H1 (cell line): ENCODE results near the gene PHF23. TPM values are rescaled to one million over a fixed set of nuclear protein-coding genes. Genes with fewer than 3 reads are reported as not detected.

Source experiments
- CHD7 ChIP-seq: fragments of 300-600 bp; sonication (generic); IDR thresholded peaks from 2 replicates; pipeline ENCODE4 v1.7.1; 2012; ENCODE audit warnings: low read length, moderate library complexity, mild to moderate bottlenecking, inconsistent platforms; ENCODE audit not compliant: insufficient replicate concordance
- CREB1 ChIP-seq: IDR thresholded peaks from 2 replicates; pipeline ENCODE4 v1.6.1; 2012; ENCODE audit warnings: inconsistent platforms
- KDM4A ChIP-seq: IDR thresholded peaks from one replicate; pipeline ENCODE4 v1.7.1; 2012; ENCODE audit warnings: low read depth, mild to moderate bottlenecking, moderate library complexity, low read length, inconsistent platforms; ENCODE audit not compliant: severe bottlenecking
- NRF1 ChIP-seq: IDR thresholded peaks from 2 replicates; pipeline ENCODE4 v1.6.1; 2011; ENCODE audit warnings: mild to moderate bottlenecking, low read depth, low read length, improper control_type of control experiment
- TCF12 ChIP-seq: IDR thresholded peaks from 2 replicates; pipeline ENCODE4 v1.6.1; 2011; ENCODE audit warnings: low read depth, mild to moderate bottlenecking, low read length
- polyA plus RNA-seq, 7 experiments: library from polyadenylated mRNA; depleted of rRNA in 3 of 7; stranded (reverse) in 5 of 7; unstranded in 2 of 7; fragments of >200 nt in 5 of 7; fragments of 200-250 nt in 2 of 7; gene quantifications; 1 replicate in 5 of 7; 2 replicates in 1 of 7; 4 replicates in 1 of 7; pipeline versions ENCODE4 v1.2.1 to v1.2.3, GENCODE V29; 2011 to 2013; ENCODE audit warnings: missing spikeins in 2 of 7, mixed read lengths in 2 of 7
- total RNA-seq: library from RNA; stranded (reverse); fragmentation: NEBNext Ultra II Directional; extraction: Animal tissue kit (Norgen Biotek cat#: 25700); gene quantifications from 2 replicates; pipeline ENCODE4 v1.2.1, GENCODE V29; 2021

The PHF23 gene
- total and polyA plus RNA-seq, 2 of the 8 experiments (the other 6 are each of a cell fraction or from before 2014, with no cell fraction given) = 47.5 to 62.8 TPM

- peak; percentile 30; the same call in 1 of the 2 replicates for TF ChIP-seq NRF1
- TF ChIP-seq KDM4A = peak; percentile 10
- peak; percentile 86; the same call in 1 of the 2 replicates for TF ChIP-seq TCF12
- TF ChIP-seq CHD7 = peak; percentile 34
- peak; percentile 89 for TF ChIP-seq CREB1
These were observed 23.1 kb upstream of the PHF23 start, which contains the start of gene CLDN7 (continued) for GRCh38 chr17:7262192-7262934.
